ENCODE data around the gene HS3ST4.

The HS3ST4 gene

DNA sequence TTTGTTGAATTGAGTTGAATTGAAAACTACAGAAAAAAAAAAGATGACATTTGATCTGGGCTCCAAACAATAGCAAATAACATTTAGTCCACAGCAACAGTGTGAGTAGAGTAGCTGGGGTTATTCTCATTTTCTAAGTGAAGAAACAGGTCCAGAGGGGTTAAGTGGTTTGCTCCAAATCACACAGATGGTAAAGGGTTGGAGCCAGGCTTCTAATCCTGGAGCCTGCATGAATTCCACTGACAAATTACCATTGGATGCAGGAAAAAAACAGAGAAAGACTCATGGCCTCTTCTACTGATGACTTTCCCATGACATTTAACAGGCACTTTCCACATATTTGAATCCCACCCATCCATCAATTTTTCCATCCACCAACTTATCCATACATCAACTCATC, 182.4 kb downstream of the HS3ST4 start:
- in situ Hi-C loops (cut with HindIII; ENCODE audit: low sequenced_read_pairs): no loop called here
- H3K4me3 ChIP-seq (ENCODE audit: low read depth, low read length): no peak overlapping the region
- DNase-seq (ENCODE audit: low read depth, low spot score): no peak
- TF ChIP-seq, protein P1, sequence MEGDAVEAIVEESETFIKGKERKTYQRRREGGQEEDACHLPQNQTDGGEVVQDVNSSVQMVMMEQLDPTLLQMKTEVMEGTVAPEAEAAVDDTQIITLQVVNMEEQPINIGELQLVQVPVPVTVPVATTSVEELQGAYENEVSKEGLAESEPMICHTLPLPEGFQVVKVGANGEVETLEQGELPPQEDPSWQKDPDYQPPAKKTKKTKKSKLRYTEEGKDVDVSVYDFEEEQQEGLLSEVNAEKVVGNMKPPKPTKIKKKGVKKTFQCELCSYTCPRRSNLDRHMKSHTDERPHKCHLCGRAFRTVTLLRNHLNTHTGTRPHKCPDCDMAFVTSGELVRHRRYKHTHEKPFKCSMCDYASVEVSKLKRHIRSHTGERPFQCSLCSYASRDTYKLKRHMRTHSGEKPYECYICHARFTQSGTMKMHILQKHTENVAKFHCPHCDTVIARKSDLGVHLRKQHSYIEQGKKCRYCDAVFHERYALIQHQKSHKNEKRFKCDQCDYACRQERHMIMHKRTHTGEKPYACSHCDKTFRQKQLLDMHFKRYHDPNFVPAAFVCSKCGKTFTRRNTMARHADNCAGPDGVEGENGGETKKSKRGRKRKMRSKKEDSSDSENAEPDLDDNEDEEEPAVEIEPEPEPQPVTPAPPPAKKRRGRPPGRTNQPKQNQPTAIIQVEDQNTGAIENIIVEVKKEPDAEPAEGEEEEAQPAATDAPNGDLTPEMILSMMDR (IDR thresholded peaks at IDR 0.05; ENCODE audit: low read depth, low read length): no peak

- no peak overlapping the region for H3K4me3 ChIP-seq (ENCODE audit: low read depth, low read length)
- in situ Hi-C loops (cut with HindIII; ENCODE audit: low sequenced_read_pairs): no loop called here
- DNase-seq (ENCODE audit: low read depth, low spot score): no peak
- TF ChIP-seq, protein P1 (IDR thresholded peaks at IDR 0.05; ENCODE audit: low read depth, low read length): no peak
Measured at GRCh38 chr16:25875956-25876598, 184.3 kb downstream of the HS3ST4 start.

- in situ Hi-C loops (cut with HindIII; ENCODE audit: low sequenced_read_pairs): no loop called here
- TF ChIP-seq, protein P1 (IDR thresholded peaks at IDR 0.05; ENCODE audit: low read depth, low read length): no peak
- no peak for DNase-seq (ENCODE audit: low read depth, low spot score)
- no peak overlapping the region for H3K4me3 ChIP-seq (ENCODE audit: low read depth, low read length)
Measured at GRCh38 chr16:25877103-25877502, 185.3 kb downstream of the HS3ST4 start.

GRCh38 chr16:25886598-25886997, 194.8 kb downstream of the HS3ST4 start:
- in situ Hi-C loops (cut with HindIII; ENCODE audit: low sequenced_read_pairs): no loop called here
- TF ChIP-seq, protein P1 (IDR thresholded peaks at IDR 0.05; ENCODE audit: low read depth, low read length): no peak
- H3K4me3 ChIP-seq (ENCODE audit: low read depth, low read length): no peak overlapping the region
- no peak for DNase-seq (ENCODE audit: low read depth, low spot score)

- TF ChIP-seq, protein P1 (IDR thresholded peaks at IDR 0.05; ENCODE audit: low read depth, low read length): no peak
- DNase-seq (ENCODE audit: low read depth, low spot score): no peak
- in situ Hi-C loops (cut with HindIII; ENCODE audit: low sequenced_read_pairs): no loop called here
- H3K4me3 ChIP-seq (ENCODE audit: low read depth, low read length): no peak overlapping the region
Measured at GRCh38 chr16:25888868-25889267, 197.1 kb downstream of the HS3ST4 start.

GRCh38 chr16:25893332-25893731, 201.6 kb downstream of the HS3ST4 start:
- TF ChIP-seq, protein P1 (IDR thresholded peaks at IDR 0.05; ENCODE audit: low read depth, low read length): no peak
- H3K4me3 ChIP-seq (ENCODE audit: low read depth, low read length): no peak overlapping the region
- no peak for DNase-seq (ENCODE audit: low read depth, low spot score)
- in situ Hi-C loops (cut with HindIII; ENCODE audit: low sequenced_read_pairs): no loop called here

Data from astrocyte of the spinal cord (primary cell).